Measurements from ENCODE around the gene OR4D2. TPM values are rescaled to one million over a fixed set of nuclear protein-coding genes. Genes with fewer than 3 reads are reported as not detected.

Gene OR4D2
- total RNA-seq, 1 experiment from 2014 or later = not detected

DNA sequence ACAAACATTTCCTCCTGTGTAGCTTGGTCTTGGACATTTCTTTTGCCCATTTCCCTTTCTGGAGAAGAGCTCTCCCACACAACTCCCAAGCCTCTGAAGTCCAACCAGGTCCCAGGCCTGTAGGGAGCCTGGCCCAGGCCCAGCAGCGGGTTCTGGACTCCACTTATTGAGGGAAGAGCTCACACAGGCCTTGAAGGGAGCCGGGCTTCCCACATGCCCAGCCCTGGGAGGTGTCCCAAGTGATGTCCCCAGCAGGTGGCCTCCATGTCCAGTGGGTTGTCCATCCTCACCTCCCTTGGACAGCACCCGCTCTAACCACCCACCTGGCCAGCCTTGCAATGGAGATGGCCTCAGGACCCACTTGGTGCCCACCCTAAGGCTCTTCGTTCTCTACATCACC is 19.8 kb downstream of the OR4D2 start:
- intact Hi-C loops (cut with micrococcal nuclease; ENCODE audit: unreplicated experiment) = no loop called here
- BruUV-seq (replicated peaks) = no TSS peak
- Mint-ChIP-seq H3K27ac (ENCODE audit: unreplicated experiment) (no peak overlapping the region), H3K9me3 (ENCODE audit: unreplicated experiment) (no peaks in the 10 kb centered on the region), H3K4me1 (ENCODE audit: low read depth, unreplicated experiment) (peaks cover 8% of the 10 kb centered on the region), H3K4me3 (ENCODE audit: unreplicated experiment) (no peak overlapping the region), H3K36me3 (ENCODE audit: insufficient read depth, unreplicated experiment) (no peaks in the 10 kb centered on the region), H3K27me3 (ENCODE audit: insufficient read depth, unreplicated experiment) (peaks cover 6% of the 10 kb centered on the region)
- peaks cover 8% of the 10 kb centered on the region for H3K4me1 ChIP-seq
- no peaks in the 10 kb centered on the region for H3K9me3 ChIP-seq
- no peaks in the 10 kb centered on the region for H3K36me3 ChIP-seq (ENCODE audit: control insufficient read depth, insufficient read depth, low read length)
- TF ChIP-seq, protein P1, sequence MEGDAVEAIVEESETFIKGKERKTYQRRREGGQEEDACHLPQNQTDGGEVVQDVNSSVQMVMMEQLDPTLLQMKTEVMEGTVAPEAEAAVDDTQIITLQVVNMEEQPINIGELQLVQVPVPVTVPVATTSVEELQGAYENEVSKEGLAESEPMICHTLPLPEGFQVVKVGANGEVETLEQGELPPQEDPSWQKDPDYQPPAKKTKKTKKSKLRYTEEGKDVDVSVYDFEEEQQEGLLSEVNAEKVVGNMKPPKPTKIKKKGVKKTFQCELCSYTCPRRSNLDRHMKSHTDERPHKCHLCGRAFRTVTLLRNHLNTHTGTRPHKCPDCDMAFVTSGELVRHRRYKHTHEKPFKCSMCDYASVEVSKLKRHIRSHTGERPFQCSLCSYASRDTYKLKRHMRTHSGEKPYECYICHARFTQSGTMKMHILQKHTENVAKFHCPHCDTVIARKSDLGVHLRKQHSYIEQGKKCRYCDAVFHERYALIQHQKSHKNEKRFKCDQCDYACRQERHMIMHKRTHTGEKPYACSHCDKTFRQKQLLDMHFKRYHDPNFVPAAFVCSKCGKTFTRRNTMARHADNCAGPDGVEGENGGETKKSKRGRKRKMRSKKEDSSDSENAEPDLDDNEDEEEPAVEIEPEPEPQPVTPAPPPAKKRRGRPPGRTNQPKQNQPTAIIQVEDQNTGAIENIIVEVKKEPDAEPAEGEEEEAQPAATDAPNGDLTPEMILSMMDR (IDR thresholded peaks at IDR 0.05; ENCODE audit: insufficient read depth in 1 of 2, low read depth in 1 of 2, low read length in 1 of 2, severe bottlenecking in 1 of 2, unreplicated experiment in 1 of 2) = no peak
- POLR2A ChIA-PET = no interaction called here
- no peak for DNase-seq
- CTCF ChIA-PET = no interaction called here
- no peak overlapping the region for H3K4me3 ChIP-seq (ENCODE audit: low read depth, low read length)
- no peaks in the 10 kb centered on the region for H3K27me3 ChIP-seq (replicated peaks; ENCODE audit: control insufficient read depth, insufficient read depth, low read length)

GRCh38 chr17:58187063-58187462 is 20.3 kb downstream of the OR4D2 start:
- ChIA-PET POLR2A (no interaction called here), CTCF (no interaction called here)
- H3K9me3 Mint-ChIP-seq (ENCODE audit: unreplicated experiment) = no peaks in the 10 kb centered on the region
- H3K27me3 Mint-ChIP-seq (ENCODE audit: insufficient read depth, unreplicated experiment) = peaks cover 6% of the 10 kb centered on the region
- H3K4me1 Mint-ChIP-seq (ENCODE audit: low read depth, unreplicated experiment) = peaks cover 8% of the 10 kb centered on the region
- Histone ChIP-seq H3K4me3 (ENCODE audit: low read depth, low read length) (no peak overlapping the region), H3K27me3 (replicated peaks; ENCODE audit: control insufficient read depth, insufficient read depth, low read length) (no peaks in the 10 kb centered on the region), H3K4me1 (peaks cover 8% of the 10 kb centered on the region), H3K9me3 (no peaks in the 10 kb centered on the region), H3K36me3 (ENCODE audit: control insufficient read depth, insufficient read depth, low read length) (no peaks in the 10 kb centered on the region)
- no peaks in the 10 kb centered on the region for H3K36me3 Mint-ChIP-seq (ENCODE audit: insufficient read depth, unreplicated experiment)
- DNase-seq = no peak
- TF ChIP-seq, protein P1 (IDR thresholded peaks at IDR 0.05; ENCODE audit: insufficient read depth in 1 of 2, low read depth in 1 of 2, low read length in 1 of 2, severe bottlenecking in 1 of 2, unreplicated experiment in 1 of 2) = no peak
- BruUV-seq (replicated peaks) = no TSS peak
- intact Hi-C loops (cut with micrococcal nuclease; ENCODE audit: unreplicated experiment) = no loop called here
- no peak overlapping the region for H3K4me3 Mint-ChIP-seq (ENCODE audit: unreplicated experiment)
- no peak overlapping the region for H3K27ac Mint-ChIP-seq (ENCODE audit: unreplicated experiment)

- Mint-ChIP-seq H3K4me3 (ENCODE audit: unreplicated experiment) (no peak overlapping the region), H3K27ac (ENCODE audit: unreplicated experiment) (no peak overlapping the region), H3K4me1 (ENCODE audit: low read depth, unreplicated experiment) (peaks cover 8% of the 10 kb centered on the region), H3K27me3 (ENCODE audit: insufficient read depth, unreplicated experiment) (peaks cover 6% of the 10 kb centered on the region), H3K36me3 (ENCODE audit: insufficient read depth, unreplicated experiment) (no peaks in the 10 kb centered on the region), H3K9me3 (ENCODE audit: unreplicated experiment) (no peaks in the 10 kb centered on the region)
- no peak for DNase-seq
- intact Hi-C loops (cut with micrococcal nuclease; ENCODE audit: unreplicated experiment) = no loop called here
- H3K27me3 ChIP-seq (replicated peaks; ENCODE audit: control insufficient read depth, insufficient read depth, low read length) = no peaks in the 10 kb centered on the region
- no TSS peak for BruUV-seq (replicated peaks)
- H3K36me3 ChIP-seq (ENCODE audit: control insufficient read depth, insufficient read depth, low read length) = no peaks in the 10 kb centered on the region
- H3K4me1 ChIP-seq = peaks cover 8% of the 10 kb centered on the region
- no peak overlapping the region for H3K4me3 ChIP-seq (ENCODE audit: low read depth, low read length)
- no peaks in the 10 kb centered on the region for H3K9me3 ChIP-seq
- ChIA-PET CTCF (no interaction called here), POLR2A (no interaction called here)
- TF ChIP-seq, protein P1 (IDR thresholded peaks at IDR 0.05; ENCODE audit: insufficient read depth in 1 of 2, low read depth in 1 of 2, low read length in 1 of 2, severe bottlenecking in 1 of 2, unreplicated experiment in 1 of 2) = no peak
Measured at GRCh38 chr17:58187675-58188074, 20.9 kb downstream of the OR4D2 start.

Measured in Caco-2 (cell line).